ENCODE data around the gene CLCN6. TPM values are rescaled to one million over a fixed set of nuclear protein-coding genes. Genes with fewer than 3 reads are reported as not detected.

Gene CLCN6
- total and polyA plus RNA-seq, 2 of the 13 experiments (the other 11 are each of a cell fraction or from before 2014, with no cell fraction given): 14.9 to 19.3 TPM

- TF ChIP-seq MTERF4 (CRISPR knock-in tag; IDR thresholded peaks at IDR 0.05) (peak; percentile 61; the same call in 1 of the 2 replicates), TBX3 (IDR thresholded peaks at IDR 0.05; ENCODE audit: borderline replicate concordance) (0 out of 2 replicates have a peak, but pooled peaks have one; percentile 35), ZNF567 (CRISPR knock-in tag; IDR thresholded peaks at IDR 0.05; ENCODE audit: borderline replicate concordance) (peak; percentile 91; the same call in 1 of the 2 replicates), ZBTB39 (CRISPR knock-in tag; IDR thresholded peaks at IDR 0.05) (0 out of 2 replicates have a peak, but pooled peaks have one; percentile 41), TERF1 (CRISPR knock-in tag; IDR thresholded peaks at IDR 0.05) (no peak), ZBTB34 (CRISPR knock-in tag; IDR thresholded peaks at IDR 0.05) (no peak; the same call in 1 of the 2 replicates), GMEB2 (CRISPR knock-in tag; IDR thresholded peaks at IDR 0.05; ENCODE audit: low read depth) (peak; percentile 49; the same call in 1 of the 2 replicates), BRCA1 (CRISPR knock-in tag; IDR thresholded peaks at IDR 0.05) (no peak; the same call in 1 of the 2 replicates), ZNF225 (CRISPR knock-in tag; IDR thresholded peaks at IDR 0.05) (peak; percentile 80; the same call in 1 of the 2 replicates), PLRG1 (conservative IDR thresholded peaks at IDR 0.05) (no peak), SIN3B (IDR thresholded peaks at IDR 0.05; ENCODE audit: low read length) (peak; percentile 71; the same call in 1 of the 2 replicates), ZNF143 (CRISPR knock-in tag; IDR thresholded peaks at IDR 0.05) (peak; percentile 8; the same call in 1 of the 2 replicates), FOXO4 (CRISPR knock-in tag; conservative IDR thresholded peaks at IDR 0.05) (no peak)
Observed at GRCh38 chr1:11805422-11806306, at the start of gene CLCN6, which contains the start of gene MTHFR (continued).

Data from HepG2 (cell line).